Activated CD4-positive, alpha-beta memory T cell treated with anti-CD3 and anti-CD28 coated beads for 36 hours (primary cell): Measurements from ENCODE around the gene BOLL. TPM values are rescaled to one million over a fixed set of nuclear protein-coding genes. Genes with fewer than 3 reads are reported as not detected.
A peak's percentile ranks its signal among the peaks of the same experiment; 100 is the strongest.

Experiments
- CTCF ChIA-PET: fragments of 350-600 bp; sonication (Branson Sonifier 250); formaldehyde crosslinking; loops from one replicate; lab custom pipeline; 2021; ENCODE audit warnings: antibody characterized with exemption, inconsistent platforms; lab: Charles Lee
- POLR2A ChIA-PET: fragments of 350-600 bp; sonication (Branson Sonifier 250); formaldehyde crosslinking; loops from one replicate; lab custom pipeline; 2021; ENCODE audit warnings: antibody characterized with exemption; lab: Charles Lee
- DNase-seq: peaks from one replicate; pipeline ENCODE4 v3.0.0-alpha.2; 2020
- H3K27ac Mint-ChIP-seq: one replicate; pipeline ENCODE4 v1.8.0; 2021; ENCODE audit warnings: mixed read lengths
- H3K27me3 Mint-ChIP-seq: one replicate; pipeline ENCODE4 v1.8.0; 2021; ENCODE audit warnings: mixed read lengths
- H3K36me3 Mint-ChIP-seq: one replicate; pipeline ENCODE4 v1.8.0; 2021; ENCODE audit warnings: mixed read lengths
- H3K4me1 Mint-ChIP-seq: one replicate; pipeline ENCODE4 v1.8.0; 2021; ENCODE audit warnings: low read depth, mixed read lengths
- H3K4me3 Mint-ChIP-seq: one replicate; pipeline ENCODE4 v1.8.0; 2021; ENCODE audit warnings: mild to moderate bottlenecking, mixed read lengths
- H3K9me3 Mint-ChIP-seq: one replicate; pipeline ENCODE4 v1.8.0; 2021; ENCODE audit warnings: mixed read lengths
- intact Hi-C: fragments of 100-400 bp; cut with micrococcal nuclease; formaldehyde crosslinking; loops from one replicate; pipeline ENCODE4 v1.15.1; 2023
- total RNA-seq, 2 experiments: library from RNA; stranded (reverse); gene quantifications; one replicate each; pipeline ENCODE4 v1.2.3, GENCODE V29; 2021

Gene BOLL
- total RNA-seq, 2 experiments from 2014 or later, result not detected

DNA sequence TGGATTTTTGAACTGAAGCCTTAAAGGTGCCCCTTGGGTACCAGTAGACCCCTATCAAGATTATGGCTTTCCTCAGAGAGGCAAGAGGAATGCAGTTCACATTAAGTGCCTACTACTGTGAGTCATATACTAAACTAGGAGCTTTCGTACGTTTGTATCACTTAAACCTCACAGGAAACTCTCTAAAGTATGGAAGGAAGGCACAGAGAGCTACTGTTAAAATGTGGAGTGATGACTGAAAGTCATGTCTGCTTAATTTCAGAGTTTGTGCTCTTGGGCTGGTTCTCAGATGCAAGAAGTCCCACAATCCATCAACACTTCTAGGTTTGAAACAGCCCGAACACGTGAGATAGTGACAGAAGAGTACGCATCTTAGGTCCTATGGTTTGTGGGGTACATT lies 23.9 kb upstream of the BOLL start:
- Mint-ChIP-seq H3K27ac (no peak overlapping the region), H3K4me3 (no peak overlapping the region), H3K4me1 (peaks cover 42% of the 10 kb centered on the region), H3K36me3 (no peaks in the 10 kb centered on the region), H3K27me3 (peaks cover 4% of the 10 kb centered on the region), H3K9me3 (no peaks in the 10 kb centered on the region)
- POLR2A ChIA-PET, result no interaction called here
- CTCF ChIA-PET, result interaction anchor here (0.8 to 4.6 kb wide), 7 partner anchors 9 to 319 kb away, joined by 3 to 20 read pairs (median 3); no protein-coding TSS in a partner anchor
- no peak for DNase-seq
- intact Hi-C loops, result no loop called here

DNA sequence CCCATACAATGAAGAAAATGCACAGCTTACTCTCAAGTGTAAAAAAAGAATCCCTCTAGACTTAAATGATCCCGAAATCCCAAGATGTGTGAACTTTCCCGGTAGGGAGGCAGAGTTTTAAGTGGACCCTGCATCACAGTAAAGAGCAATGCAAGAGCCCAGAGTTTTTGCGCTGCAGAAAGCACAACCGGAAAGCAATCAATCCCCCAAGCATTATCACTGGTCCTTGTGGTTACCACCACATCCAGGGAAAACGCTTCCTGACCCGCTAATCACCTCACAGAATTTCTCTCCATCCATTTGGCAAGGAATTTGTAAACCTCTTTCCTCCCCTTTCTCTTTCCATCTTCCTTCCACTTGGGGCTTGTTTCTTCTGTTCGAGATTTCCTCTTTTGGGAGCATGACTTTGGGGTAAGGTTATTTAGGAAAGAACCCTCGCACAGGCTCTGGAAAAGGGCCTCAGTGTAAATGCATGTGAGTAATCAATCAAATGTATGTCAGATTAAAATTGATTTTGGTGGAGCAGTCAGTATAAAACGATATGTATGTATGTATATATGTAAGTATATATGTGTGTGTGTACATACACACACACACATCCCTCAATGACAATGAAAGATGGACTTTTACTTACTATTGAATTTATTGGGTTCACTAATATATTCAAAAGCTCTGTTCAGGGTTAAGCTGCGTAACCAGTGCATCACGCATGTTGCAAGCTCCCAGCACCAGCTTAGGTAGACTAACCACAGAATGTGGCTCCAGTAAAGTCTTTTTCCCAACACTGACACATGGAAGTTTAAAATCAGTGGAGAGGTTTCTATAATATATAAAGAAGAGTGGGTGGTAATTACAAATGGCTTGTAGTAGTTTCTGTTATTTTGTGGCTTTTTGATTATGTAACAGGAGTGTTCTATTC lies 20.9 kb upstream of the BOLL start:
- Mint-ChIP-seq H3K36me3 (no peaks in the 10 kb centered on the region), H3K27me3 (peaks cover 4% of the 10 kb centered on the region), H3K27ac (no peak overlapping the region), H3K4me1 (peaks cover 44% of the 10 kb centered on the region), H3K4me3 (peak overlapping the region; percentile 79), H3K9me3 (no peaks in the 10 kb centered on the region)
- ChIA-PET CTCF (interaction anchor here (0.6 to 4.6 kb wide), 8 partner anchors 32 to 491 kb away, joined by 3 to 20 read pairs (median 4); no protein-coding TSS in a partner anchor), POLR2A (no interaction called here)
- no peak for DNase-seq
- intact Hi-C loops, result loop anchor here (2.0 kb wide), 4 partner anchors 45 to 239 kb away; no protein-coding TSS in a partner anchor

DNA sequence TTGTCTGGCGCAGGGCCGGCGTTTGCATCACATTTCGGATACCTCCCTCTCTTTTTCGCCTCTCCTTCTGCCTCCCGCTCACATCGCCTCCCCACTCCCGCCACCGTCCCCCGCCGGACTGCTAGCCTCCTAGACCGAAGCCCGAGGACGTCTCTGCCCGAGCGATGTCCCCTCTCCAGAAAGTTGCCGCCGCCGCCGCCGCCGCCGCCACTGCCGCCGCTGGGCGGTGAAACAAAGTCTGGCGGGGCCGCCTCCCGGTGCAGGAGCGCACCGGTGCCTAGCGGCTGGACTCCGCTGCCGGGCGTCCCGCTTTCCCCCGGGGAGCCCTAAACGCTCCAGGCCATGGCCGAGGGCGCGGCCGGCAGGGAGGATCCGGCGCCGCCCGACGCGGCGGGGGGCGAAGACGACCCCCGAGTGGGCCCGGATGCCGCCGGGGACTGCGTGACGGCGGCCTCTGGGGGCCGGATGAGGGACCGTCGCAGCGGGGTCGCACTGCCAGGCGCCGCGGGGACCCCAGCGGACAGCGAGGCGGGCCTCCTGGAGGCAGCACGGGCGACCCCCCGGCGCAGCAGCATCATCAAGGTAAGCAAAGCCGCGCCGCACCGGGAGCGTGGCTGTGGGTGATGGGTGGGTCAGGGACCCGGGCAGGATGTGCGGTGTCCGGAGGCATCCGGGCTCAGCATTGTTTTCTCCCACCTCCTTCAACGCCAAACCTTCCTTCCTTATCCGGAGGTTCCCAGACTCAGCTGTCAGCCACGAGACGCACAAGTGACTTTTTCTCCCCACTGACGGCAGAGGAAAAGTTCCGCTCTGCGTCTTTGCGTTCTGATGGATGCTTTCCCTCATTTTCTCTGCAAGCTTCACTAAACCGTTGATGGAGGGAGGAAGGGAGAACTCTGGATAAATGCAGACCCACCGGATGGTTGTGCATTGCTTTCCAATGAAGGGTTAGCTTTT lies 19.9 kb upstream of the BOLL start:
- Mint-ChIP-seq H3K36me3 (no peaks in the 10 kb centered on the region), H3K27ac (peak overlapping the region; percentile 67), H3K4me3 (peak overlapping the region; percentile 90), H3K27me3 (peaks cover 4% of the 10 kb centered on the region), H3K9me3 (no peaks in the 10 kb centered on the region), H3K4me1 (peaks cover 42% of the 10 kb centered on the region)
- POLR2A ChIA-PET, result no interaction called here
- intact Hi-C loops, result loop anchor here (1.0 to 5.0 kb wide), 6 partner anchors 33 to 240 kb away; no protein-coding TSS in a partner anchor
- CTCF ChIA-PET, result interaction anchor here (0.6 to 2.3 kb wide), 13 partner anchors 9 to 491 kb away, joined by 3 to 15 read pairs (median 3); no protein-coding TSS in a partner anchor
- DNase-seq, result peak; percentile 42

DNA sequence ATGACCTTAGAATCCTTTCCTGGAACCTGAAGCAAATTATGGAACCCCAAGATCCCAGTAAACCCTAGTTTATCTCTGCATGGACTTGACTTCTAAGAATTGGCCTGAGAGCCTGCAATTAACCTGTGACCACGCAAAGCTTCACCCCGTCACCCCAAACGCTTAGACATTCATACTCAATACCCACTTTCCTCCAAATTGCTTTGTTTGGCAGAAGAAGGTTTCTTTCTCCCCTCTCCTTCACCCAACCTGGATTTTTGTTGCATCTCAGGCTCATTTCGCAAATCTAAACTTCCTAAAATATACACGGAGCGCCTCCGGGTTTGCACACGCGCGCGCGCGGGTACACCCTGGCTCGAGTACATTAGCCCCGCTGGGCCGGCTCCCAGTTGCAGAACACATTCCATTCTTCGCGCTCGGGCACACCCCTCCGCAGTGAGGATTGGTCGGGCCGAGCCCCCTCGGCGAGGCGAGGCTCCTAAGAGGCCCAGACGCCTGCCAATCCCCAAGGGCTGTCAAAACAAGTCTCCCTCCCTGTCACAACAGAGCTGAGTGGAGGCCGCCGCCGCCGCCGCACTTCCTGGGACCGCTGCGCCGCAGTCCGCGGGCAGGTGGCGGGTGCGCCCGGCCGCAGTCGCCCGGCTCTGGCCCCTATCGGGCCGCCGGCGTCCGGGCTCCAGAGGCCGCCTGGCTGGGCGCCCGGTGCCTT lies 19.1 kb upstream of the BOLL start, which contains the start of gene PLCL1:
PLCL1 (plus strand) TSS at position 545 of the 709 bp plus-strand sequence.
- peaks cover 4% of the 10 kb centered on the region for H3K27me3 Mint-ChIP-seq
- intact Hi-C loops, result loop anchor here (1.0 to 5.0 kb wide), 6 partner anchors 34 to 241 kb away; no protein-coding TSS in a partner anchor
- DNase-seq, result peak; percentile 95
- no peaks in the 10 kb centered on the region for H3K9me3 Mint-ChIP-seq
- H3K27ac Mint-ChIP-seq, result peak within 1 kb of the TSS; percentile 67
- H3K4me3 Mint-ChIP-seq, result peak within 1 kb of the TSS; percentile 90
- no peaks in the 10 kb centered on the region for H3K36me3 Mint-ChIP-seq
- ChIA-PET CTCF (interaction anchor here (0.6 to 2.3 kb wide), 9 partner anchors 9 to 492 kb away, joined by 3 to 15 read pairs (median 3); no protein-coding TSS in a partner anchor), POLR2A (no interaction called here)
- H3K4me1 Mint-ChIP-seq, result peaks cover 38% of the 10 kb centered on the region

DNA sequence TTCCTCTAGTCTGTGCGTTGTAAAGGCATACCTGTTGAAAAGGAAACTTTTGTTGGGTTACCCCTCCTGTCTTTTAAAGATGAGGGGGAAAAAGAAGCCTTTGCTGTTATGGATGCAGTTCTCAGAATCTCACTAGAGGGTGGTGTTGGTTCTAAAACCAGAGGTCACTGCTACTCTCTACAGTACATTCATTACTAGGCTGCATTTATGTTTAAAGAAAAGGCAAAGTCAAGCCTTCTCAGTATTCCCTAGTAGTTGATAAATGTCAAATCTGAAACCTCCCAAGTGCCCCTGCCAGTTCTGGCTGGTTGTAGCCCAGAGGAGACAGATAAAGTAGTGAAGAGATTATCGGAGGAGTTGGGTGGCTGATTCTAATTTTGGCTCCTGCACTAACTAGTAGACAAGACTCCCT lies 17.9 kb upstream of the BOLL start:
- Mint-ChIP-seq H3K9me3 (no peaks in the 10 kb centered on the region), H3K36me3 (no peaks in the 10 kb centered on the region), H3K4me1 (peaks cover 29% of the 10 kb centered on the region), H3K4me3 (no peak overlapping the region), H3K27me3 (peaks cover 4% of the 10 kb centered on the region), H3K27ac (no peak overlapping the region)
- ChIA-PET POLR2A (no interaction called here), CTCF (interaction anchor here (1.0 to 2.3 kb wide), 3 partner anchors 11 to 493 kb away, joined by 4 to 15 read pairs (median 11); no protein-coding TSS in a partner anchor)
- intact Hi-C loops, result loop anchor here (1.0 to 5.0 kb wide), 4 partner anchors 204 to 493 kb away; no protein-coding TSS in a partner anchor
- DNase-seq, result no peak

DNA sequence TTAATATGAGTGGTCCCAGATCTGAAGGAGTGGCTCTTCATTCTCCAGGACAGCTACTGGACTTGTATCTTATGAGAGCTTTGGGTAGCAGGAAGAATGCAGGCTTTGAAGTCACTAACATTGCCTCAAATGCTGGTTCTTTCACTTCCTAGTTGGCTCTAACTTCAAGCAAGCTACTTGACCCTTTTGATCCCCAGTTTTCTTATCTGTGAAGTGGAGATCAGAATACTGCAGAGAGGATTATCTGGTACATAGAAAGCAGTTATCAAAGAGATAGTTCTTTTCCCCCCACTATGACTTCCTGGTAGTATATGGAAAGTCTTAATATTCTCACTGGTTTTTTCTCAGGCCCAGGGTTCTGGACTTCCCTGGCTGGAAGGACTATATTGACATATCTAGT lies 15.9 kb upstream of the BOLL start:
- no peak for DNase-seq
- Mint-ChIP-seq H3K27ac (no peak overlapping the region), H3K4me1 (peaks cover 15% of the 10 kb centered on the region), H3K9me3 (no peaks in the 10 kb centered on the region), H3K4me3 (no peak overlapping the region), H3K27me3 (peaks cover 5% of the 10 kb centered on the region), H3K36me3 (no peaks in the 10 kb centered on the region)
- ChIA-PET CTCF (interaction anchor here (1.1 to 3.2 kb wide), 3 partner anchors 12 to 496 kb away, joined by 3 to 32 read pairs (median 4); no protein-coding TSS in a partner anchor), POLR2A (no interaction called here)
- intact Hi-C loops, result loop anchor here (5.0 kb wide), 1 partner anchor 206 kb away; no protein-coding TSS in a partner anchor

DNA sequence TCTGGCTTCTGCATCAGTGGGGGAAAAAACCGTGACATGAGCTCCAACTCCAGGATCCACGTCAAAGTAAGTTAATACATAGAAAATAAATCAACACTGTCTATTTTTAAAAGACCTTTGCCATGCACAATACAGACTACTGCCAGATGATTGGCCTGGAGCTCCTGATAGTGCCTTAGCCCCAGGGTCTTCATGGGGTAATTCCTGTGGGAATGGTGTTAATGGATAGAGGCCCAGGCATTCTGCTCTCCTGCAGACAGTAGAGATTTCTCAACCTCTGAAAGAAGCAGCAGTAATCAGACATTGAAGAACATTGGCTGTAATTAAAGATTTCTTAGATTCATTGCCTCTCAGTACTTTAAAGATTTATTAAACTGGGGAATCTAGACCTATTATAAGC lies 15.0 kb upstream of the BOLL start:
- H3K36me3 Mint-ChIP-seq, result no peaks in the 10 kb centered on the region
- H3K9me3 Mint-ChIP-seq, result no peaks in the 10 kb centered on the region
- DNase-seq, result no peak
- H3K4me3 Mint-ChIP-seq, result no peak overlapping the region
- peaks cover 2% of the 10 kb centered on the region for H3K27me3 Mint-ChIP-seq
- H3K4me1 Mint-ChIP-seq, result peaks cover 7% of the 10 kb centered on the region
- H3K27ac Mint-ChIP-seq, result no peak overlapping the region
- ChIA-PET CTCF (interaction anchor here (0.7 to 3.2 kb wide), 3 partner anchors 9 to 497 kb away, joined by 3 to 32 read pairs (median 4); no protein-coding TSS in a partner anchor), POLR2A (no interaction called here)
- intact Hi-C loops, result loop anchor here (5.0 kb wide), 1 partner anchor 207 kb away; no protein-coding TSS in a partner anchor

DNA sequence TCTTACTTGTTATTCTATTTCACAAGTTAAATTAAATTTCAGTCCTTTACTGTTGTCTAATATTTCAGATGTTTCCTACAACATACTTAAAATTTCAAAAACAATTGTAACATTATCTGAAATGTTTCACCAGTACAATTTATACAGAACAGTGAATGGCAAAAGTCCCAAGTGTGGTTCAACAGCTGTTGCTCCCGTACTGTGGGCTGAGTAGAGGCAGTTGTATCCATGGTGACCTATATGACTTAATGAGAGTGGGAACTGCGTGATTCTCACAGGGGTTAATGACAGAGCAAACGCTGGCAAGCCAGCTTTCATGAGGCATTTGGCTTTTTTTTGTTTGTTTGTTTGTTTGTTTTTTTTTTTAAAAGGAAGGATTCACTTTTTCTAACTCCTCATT lies 13.9 kb upstream of the BOLL start:
- no peak for DNase-seq
- POLR2A ChIA-PET, result no interaction called here
- Mint-ChIP-seq H3K27me3 (peaks cover 4% of the 10 kb centered on the region), H3K27ac (no peak overlapping the region), H3K9me3 (no peaks in the 10 kb centered on the region), H3K4me1 (peaks cover 4% of the 10 kb centered on the region), H3K4me3 (no peak overlapping the region), H3K36me3 (no peaks in the 10 kb centered on the region)
- intact Hi-C loops, result no loop called here
- CTCF ChIA-PET, result no interaction called here

DNA sequence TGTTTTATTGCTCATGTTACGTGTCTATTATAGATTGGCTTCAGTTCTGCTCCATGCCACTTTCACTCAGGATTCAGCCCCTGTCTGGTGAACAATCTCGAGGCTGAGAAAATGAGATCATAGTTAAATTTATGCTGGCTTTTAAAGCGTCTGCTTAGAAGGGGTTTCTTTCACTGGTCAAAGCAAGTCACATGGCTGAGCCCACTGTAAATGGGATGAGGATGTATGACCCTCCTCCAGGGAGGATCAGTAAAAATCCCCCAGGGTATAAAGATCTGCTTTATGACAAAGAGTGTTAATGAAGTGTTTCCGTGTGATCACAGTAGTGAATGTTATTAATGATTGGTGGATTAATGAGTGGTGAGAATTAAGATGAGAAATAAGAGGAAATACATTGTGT lies 13.1 kb upstream of the BOLL start:
- no peaks in the 10 kb centered on the region for H3K9me3 Mint-ChIP-seq
- no peaks in the 10 kb centered on the region for H3K36me3 Mint-ChIP-seq
- no peak overlapping the region for H3K4me3 Mint-ChIP-seq
- ChIA-PET POLR2A (no interaction called here), CTCF (no interaction called here)
- no peak overlapping the region for H3K27ac Mint-ChIP-seq
- H3K4me1 Mint-ChIP-seq, result no peaks in the 10 kb centered on the region
- H3K27me3 Mint-ChIP-seq, result peaks cover 7% of the 10 kb centered on the region
- DNase-seq, result no peak
- intact Hi-C loops, result no loop called here

DNA sequence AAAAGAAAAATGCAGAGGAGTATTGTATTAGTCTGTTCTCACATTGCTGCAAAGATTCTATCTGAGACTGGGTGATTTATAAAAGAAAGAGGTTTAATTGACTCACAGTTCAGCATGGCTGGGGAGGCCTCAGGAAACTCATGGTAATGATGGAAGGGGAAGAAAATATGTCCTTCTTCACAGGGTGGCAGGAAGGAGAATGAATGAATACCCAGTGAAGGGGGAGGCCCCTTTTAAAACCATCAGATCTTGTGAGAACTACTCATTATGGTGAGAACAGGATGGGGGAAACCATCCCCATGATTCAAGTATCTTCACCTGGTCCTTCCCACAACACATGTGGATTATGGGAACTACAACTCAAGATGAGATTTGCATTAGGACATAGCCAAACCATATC lies 10.2 kb upstream of the BOLL start:
- CTCF ChIA-PET, result interaction anchor here (1.3 kb wide), 2 partner anchors 9 to 501 kb away, joined by 4 to 7 read pairs; no protein-coding TSS in a partner anchor
- Mint-ChIP-seq H3K4me3 (no peak overlapping the region), H3K4me1 (no peaks in the 10 kb centered on the region), H3K27ac (no peak overlapping the region), H3K9me3 (no peaks in the 10 kb centered on the region), H3K27me3 (peaks cover 15% of the 10 kb centered on the region), H3K36me3 (no peaks in the 10 kb centered on the region)
- no peak for DNase-seq
- intact Hi-C loops, result no loop called here
- POLR2A ChIA-PET, result no interaction called here

DNA sequence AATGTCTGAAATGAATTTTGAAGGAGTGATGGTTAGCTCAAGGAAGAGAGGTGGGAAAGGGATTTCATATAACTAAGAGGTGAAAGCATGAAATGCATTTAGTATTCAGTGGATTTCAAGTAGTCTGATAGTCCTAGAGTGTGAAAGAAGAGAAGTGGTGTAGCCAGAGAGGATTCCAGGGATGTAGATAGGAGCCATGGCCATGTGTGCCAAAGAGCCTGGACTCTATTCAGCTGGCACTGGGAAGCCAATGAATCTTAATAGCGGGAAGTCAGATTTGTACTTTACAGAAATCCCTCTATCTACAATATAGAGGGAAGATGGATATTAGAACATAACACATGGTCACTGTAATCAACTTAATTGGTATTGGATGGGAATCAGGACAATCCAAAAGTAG lies 8.3 kb upstream of the BOLL start:
- POLR2A ChIA-PET, result no interaction called here
- intact Hi-C loops, result no loop called here
- CTCF ChIA-PET, result no interaction called here
- peaks cover 15% of the 10 kb centered on the region for H3K27me3 Mint-ChIP-seq
- no peaks in the 10 kb centered on the region for H3K4me1 Mint-ChIP-seq
- H3K4me3 Mint-ChIP-seq, result no peak overlapping the region
- no peaks in the 10 kb centered on the region for H3K36me3 Mint-ChIP-seq
- DNase-seq, result no peak
- no peaks in the 10 kb centered on the region for H3K9me3 Mint-ChIP-seq
- H3K27ac Mint-ChIP-seq, result no peak overlapping the region
